Ramos (cell line): ENCODE results near the gene KRT71.
"Not testable (repeated sequence)": the region's sequence is repeated elsewhere in the genome, so short reads cannot be mapped to it uniquely, and the experiment has no call there.

Source experiments
- in situ Hi-C: fragments of 300-500 bp; cut with MboI; formaldehyde crosslinking; loops from one replicate; pipeline ENCODE4 v1.14.3; 2022; ENCODE audit warnings: low sequenced_read_pairs; ENCODE audit not compliant: unreplicated experiment

KRT71 gene

DNA sequence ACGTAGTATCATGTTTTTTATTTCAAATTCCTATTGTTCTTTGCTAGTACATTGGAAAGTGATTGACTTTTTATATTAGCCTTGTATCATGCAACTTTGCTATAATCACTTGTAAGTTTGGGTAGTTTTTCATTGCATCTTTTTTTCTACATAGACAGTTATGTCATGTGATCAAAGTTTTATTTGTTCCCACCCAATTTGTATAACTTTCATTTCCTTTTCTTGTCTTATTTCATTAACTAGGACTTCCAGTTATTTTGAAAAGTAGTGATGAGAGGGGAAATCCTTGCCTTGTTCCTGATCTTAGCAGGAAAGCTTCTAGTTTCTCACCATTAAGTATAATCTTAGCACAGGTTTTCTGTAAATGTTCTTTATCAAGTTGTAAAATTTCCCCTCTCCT lies 50.1 kb downstream of the KRT71 start:
- in situ Hi-C loops, result no loop called here

DNA sequence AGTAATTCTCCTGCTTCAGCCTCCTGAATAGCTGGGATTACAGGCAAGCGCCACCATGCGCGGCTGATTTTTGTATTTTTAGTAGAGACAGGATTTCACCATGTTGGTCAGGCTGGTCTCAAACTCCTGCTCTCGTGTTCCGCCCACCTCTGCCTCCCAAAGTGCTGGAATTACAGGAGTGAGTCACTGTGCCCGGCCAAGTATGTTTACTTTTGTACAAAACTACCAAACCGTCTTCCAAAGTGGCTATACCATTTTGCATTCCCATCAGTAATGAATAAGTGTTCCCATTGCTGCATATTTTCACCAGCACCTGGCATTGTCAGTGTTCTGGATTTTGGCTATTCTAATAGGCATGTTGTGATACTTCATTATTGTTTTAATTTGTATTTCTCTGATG lies 51.5 kb downstream of the KRT71 start:
- in situ Hi-C loops, result no loop called here

DNA sequence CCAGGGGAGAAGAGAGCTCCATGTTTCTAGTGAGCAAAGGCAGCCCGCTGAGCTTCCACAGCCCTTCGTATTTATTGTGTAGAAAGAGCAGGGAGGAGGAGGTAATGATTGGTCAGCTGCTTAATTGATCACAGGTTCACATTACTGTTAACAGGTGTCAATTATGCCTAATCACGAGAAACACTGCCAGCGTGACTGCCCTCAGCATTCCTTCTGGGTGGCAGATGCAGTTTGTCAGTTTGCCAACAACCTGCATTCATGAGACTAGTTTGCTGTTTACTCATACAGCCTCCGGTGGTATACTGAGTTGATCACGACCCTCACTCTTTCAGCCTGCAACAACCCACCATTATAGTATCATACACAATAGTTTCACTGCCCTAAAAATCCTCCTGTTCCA lies 52.4 kb downstream of the KRT71 start:
- in situ Hi-C loops, result not testable (repeated sequence)

DNA sequence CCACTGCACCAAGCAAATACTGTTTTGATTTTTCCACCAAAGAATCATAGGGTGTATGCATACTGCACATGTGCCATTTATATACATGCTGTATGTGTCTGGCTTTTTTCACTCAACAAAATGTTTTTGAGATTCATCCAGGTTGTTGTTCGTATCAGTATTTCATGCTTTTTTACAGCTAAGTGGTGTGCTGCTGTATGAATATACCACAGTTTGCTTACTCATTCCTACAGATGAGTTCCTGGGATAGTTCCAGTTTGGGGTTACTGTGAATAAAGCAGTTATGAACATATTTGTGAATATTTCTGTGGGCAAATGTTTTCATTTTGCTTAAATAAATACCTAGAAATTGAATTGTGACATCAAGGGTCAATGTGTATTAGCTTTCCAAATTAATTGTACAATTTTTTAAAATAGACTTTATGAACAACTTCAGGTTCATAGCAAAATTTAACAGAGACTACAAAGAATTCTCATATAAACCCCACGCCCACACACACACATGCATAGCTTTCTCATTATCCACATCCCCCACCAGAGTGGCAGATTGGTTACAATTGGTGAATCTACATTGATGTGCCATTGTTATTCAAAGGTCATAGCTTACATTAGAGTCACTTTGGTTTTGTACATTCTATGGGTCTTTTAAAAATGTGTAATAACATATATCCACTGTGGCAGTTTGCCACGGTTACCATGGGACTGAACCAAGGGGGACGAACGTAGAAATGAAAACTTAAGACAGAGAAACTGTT lies 53.0 kb downstream of the KRT71 start:
- in situ Hi-C loops, result no loop called here

DNA sequence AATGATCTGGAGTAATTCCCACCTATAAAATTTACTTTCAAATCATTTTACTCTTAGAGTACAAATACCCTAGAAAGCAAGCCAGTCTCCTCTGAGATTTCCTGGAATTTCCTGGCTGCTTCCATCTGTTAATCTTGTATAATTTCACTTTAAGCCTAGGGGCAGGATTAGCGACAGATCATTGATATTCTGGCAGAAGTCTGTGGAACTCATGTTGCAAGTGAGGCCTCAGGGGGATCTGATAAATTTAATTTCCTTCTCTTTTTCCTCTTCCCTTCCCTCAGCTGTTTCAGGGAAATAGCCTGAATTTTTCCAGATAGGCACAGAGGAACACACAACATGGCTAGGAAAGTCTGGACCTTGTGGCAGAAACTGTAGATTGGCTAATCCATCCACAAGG lies 54.0 kb downstream of the KRT71 start:
- in situ Hi-C loops, result no loop called here

DNA sequence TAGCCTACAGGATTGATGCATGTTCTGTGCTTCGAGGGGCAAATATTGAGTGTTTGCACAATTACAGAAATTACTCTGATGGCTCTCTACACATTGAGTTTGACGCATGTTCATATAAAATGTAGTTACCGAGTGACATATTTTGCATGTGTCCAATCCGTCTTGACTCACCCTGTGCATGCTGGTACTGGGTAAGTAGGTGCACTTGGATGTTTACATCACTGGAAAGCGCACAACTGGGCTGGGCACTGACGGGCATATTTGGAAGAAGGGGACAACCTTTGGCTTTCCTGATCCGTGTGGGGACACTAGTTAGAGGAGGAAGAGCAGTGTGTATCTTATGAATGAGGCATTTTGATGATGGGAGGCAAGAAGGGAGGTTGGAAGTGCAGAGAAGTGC lies 55.0 kb downstream of the KRT71 start:
- in situ Hi-C loops, result no loop called here

DNA sequence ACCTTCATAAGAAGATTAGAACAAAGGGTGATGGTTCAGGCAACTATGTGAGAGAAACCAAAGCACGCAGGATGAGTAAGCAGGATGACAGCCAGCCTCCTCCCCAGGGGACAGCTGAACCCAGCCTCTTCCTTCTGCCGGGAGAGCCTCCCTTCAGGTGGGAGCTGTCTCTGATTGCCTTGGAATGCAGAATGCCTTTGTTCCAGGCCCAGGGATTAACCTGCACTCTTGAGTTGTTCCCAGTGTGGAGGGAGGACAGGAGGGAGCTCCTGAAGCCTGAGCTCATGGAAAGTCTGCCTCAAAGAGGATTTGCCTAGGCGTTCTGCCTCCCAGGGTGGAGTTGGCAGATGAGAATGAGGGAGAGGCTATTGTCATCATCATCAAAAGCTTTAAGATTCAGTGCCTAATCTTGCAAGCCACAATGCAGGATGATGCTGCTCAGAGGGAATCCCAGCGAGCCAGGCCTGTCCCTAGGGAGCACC lies 56.3 kb downstream of the KRT71 start:
- in situ Hi-C loops, result no loop called here

DNA sequence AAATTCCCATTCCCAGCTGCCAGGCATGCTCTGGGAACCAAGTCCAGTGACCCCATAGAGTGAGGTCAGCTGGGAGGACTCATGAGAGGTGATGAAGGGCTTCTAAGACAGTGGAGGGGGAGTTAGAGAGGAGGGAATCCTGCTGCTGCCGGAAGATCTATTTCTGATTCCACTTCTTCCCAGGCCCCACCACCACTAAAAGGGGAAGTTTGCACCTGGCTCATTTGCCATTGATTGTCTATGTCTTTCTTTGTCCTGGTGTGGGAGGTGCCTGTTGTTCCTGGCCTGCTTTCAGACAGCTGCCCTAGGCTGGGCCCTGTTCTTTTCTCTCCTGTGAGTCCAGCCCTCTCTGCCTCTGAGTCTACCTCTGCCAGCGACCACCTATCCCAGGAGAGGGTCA lies 56.9 kb downstream of the KRT71 start:
- in situ Hi-C loops, result no loop called here

DNA sequence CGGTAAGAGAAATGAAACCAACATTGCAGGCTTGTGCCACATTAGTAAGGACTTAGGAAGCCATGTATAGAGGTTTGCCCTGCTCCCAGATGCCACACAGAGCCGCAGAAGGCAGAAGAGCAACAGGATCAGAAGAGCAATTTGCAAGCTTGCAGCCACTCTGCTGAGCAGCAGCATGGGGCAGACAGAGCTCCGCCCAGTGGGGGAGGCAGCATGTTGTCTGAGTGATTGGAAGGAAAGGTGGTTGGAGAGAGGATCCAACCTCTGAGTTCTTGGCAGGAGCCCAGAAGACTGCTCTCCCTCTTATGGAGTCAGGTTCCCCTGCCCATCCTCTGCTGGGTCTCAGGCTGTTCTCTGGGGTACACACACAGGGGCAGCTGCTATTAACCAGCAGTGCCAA lies 57.6 kb downstream of the KRT71 start:
- in situ Hi-C loops, result no loop called here

DNA sequence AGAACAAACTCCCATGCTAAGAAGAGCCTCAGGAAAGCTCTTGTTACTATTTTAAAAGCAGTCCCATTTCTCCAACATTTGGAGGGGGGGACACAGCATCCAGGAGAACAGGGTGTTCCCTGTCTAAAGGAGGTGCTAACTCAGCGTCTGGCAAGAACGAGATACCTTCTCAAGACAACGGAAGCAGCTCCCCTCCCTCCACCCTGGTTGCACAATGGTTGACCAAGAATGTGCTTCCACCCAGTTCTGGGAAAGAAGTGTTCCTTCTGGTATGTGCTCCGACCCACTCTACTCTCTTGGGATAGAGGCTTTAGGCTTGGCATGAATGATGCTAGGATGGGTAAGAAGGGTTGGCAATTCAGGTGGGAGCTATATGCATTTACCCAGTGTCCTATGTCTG lies 58.4 kb downstream of the KRT71 start:
- in situ Hi-C loops, result no loop called here

DNA sequence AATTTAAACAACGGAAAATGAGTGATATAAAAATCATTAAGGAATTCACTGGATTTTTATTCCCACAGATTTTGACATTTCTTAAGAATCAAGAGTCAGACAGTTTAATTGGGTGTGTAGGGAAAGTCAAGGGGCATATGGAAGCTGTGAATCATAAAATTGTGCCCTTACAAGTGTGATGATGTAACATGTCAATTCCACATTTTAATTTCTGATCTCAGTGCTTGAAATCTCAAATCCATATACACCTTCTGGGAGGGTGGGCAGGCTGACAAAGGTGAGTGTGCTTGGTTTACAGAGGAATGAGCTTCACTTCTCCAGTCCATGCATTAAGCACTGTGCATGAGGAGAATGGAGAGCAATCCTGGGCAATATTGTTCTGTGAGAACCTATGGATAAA lies 58.8 kb downstream of the KRT71 start:
- in situ Hi-C loops, result no loop called here
